ENCODE data around the gene OSR1.

GRCh38 chr2:19346983-19347618 is 11.3 kb downstream of the OSR1 start:
- TF ChIP-seq POLR2A (IDR thresholded peaks at IDR 0.05) (no peak), CTCF (IDR thresholded peaks at IDR 0.05) (no peak), POLR2AphosphoS5 (IDR thresholded peaks at IDR 0.05) (no peak), EP300 (IDR thresholded peaks at IDR 0.05) (no peak)
